Muscle layer of colon (tissue), 2 donors: Measurements from ENCODE around the gene TMCO4.

Source experiments
- H3K27ac ChIP-seq: one replicate; pipeline ENCODE4 v1.7.0; 2013; ENCODE audit warnings: low read depth, mild to moderate bottlenecking, low read length, moderate library complexity
- H3K27me3 ChIP-seq, 2 donors: one replicate each; pipeline ENCODE4 v1.7.0; 2013; ENCODE audit warnings: low read length in 2 of 2, mild to moderate bottlenecking in 2 of 2; ENCODE audit not compliant: insufficient read depth in 2 of 2, control insufficient read depth in 1 of 2
- H3K36me3 ChIP-seq: one replicate; pipeline ENCODE4 v1.7.0; 2013; ENCODE audit warnings: mild to moderate bottlenecking, low read length; ENCODE audit not compliant: insufficient read depth
- H3K4me1 ChIP-seq: one replicate; pipeline ENCODE4 v1.7.0; 2013; ENCODE audit warnings: mild to moderate bottlenecking, low read length; ENCODE audit not compliant: insufficient read depth
- H3K4me3 ChIP-seq, 2 donors: one replicate each; pipeline ENCODE4 v1.7.0; 2013; ENCODE audit warnings: low read length in 2 of 2, low read depth in 1 of 2, mild to moderate bottlenecking in 1 of 2, moderate library complexity in 1 of 2
- H3K9ac ChIP-seq: one replicate; pipeline ENCODE4 v1.7.0; 2013; ENCODE audit warnings: low read length
- H3K9me3 ChIP-seq: one replicate; pipeline ENCODE4 v1.7.0; 2013; ENCODE audit warnings: mild to moderate bottlenecking, low read length
- donor health status: abdominal sarcoma.
- donor health status: Adenocarcinoma of cecum.

Gene TMCO4

GRCh38 chr1:19773485-19773884, 26.2 kb downstream of the TMCO4 start:
- H3K4me1 ChIP-seq = no peaks in the 10 kb centered on the region
- no peak overlapping the region for H3K9ac ChIP-seq
- no peaks in the 10 kb centered on the region for H3K27me3 ChIP-seq
- H3K4me3 ChIP-seq = no peak overlapping the region
- peaks cover 6% of the 10 kb centered on the region for H3K36me3 ChIP-seq
- H3K9me3 ChIP-seq = no peaks in the 10 kb centered on the region
- no peak overlapping the region for H3K27ac ChIP-seq

GRCh38 chr1:19772053-19772452, 27.7 kb downstream of the TMCO4 start:
- H3K4me1 ChIP-seq = no peaks in the 10 kb centered on the region
- peaks cover 8% of the 10 kb centered on the region for H3K36me3 ChIP-seq
- no peak overlapping the region for H3K9ac ChIP-seq
- no peaks in the 10 kb centered on the region for H3K9me3 ChIP-seq
- no peak overlapping the region for H3K4me3 ChIP-seq
- no peaks in the 10 kb centered on the region for H3K27me3 ChIP-seq
- no peak overlapping the region for H3K27ac ChIP-seq

- Histone ChIP-seq H3K4me1 (no peaks in the 10 kb centered on the region), H3K9ac (no peak overlapping the region), H3K36me3 (peaks cover 14% of the 10 kb centered on the region), H3K9me3 (no peaks in the 10 kb centered on the region), H3K27me3 (no peaks in the 10 kb centered on the region), H3K27ac (no peak overlapping the region), H3K4me3 (no peak overlapping the region)
These were observed 28.4 kb downstream of the TMCO4 start for GRCh38 chr1:19771350-19771749.

GRCh38 chr1:19770436-19771190, 29.1 kb downstream of the TMCO4 start:
- H3K4me3 ChIP-seq = no peak overlapping the region
- H3K9me3 ChIP-seq = no peaks in the 10 kb centered on the region
- no peaks in the 10 kb centered on the region for H3K27me3 ChIP-seq
- H3K9ac ChIP-seq = no peak overlapping the region
- no peaks in the 10 kb centered on the region for H3K4me1 ChIP-seq
- H3K36me3 ChIP-seq = peaks cover 14% of the 10 kb centered on the region
- no peak overlapping the region for H3K27ac ChIP-seq

- H3K9ac ChIP-seq = no peak overlapping the region
- H3K36me3 ChIP-seq = peaks cover 14% of the 10 kb centered on the region
- no peaks in the 10 kb centered on the region for H3K4me1 ChIP-seq
- no peaks in the 10 kb centered on the region for H3K27me3 ChIP-seq
- no peaks in the 10 kb centered on the region for H3K9me3 ChIP-seq
- H3K27ac ChIP-seq = no peak overlapping the region
- no peak overlapping the region for H3K4me3 ChIP-seq
These were observed 30.3 kb downstream of the TMCO4 start for GRCh38 chr1:19769211-19769932.

- Histone ChIP-seq H3K9me3 (no peaks in the 10 kb centered on the region), H3K36me3 (peaks cover 18% of the 10 kb centered on the region), H3K4me1 (no peaks in the 10 kb centered on the region), H3K9ac (no peak overlapping the region), H3K4me3 (no peak overlapping the region), H3K27ac (no peak overlapping the region), H3K27me3 (no peaks in the 10 kb centered on the region)
These were observed 31.1 kb downstream of the TMCO4 start for GRCh38 chr1:19768353-19769210.

- H3K4me3 ChIP-seq = no peak overlapping the region
- H3K9me3 ChIP-seq = no peaks in the 10 kb centered on the region
- no peak overlapping the region for H3K27ac ChIP-seq
- no peaks in the 10 kb centered on the region for H3K4me1 ChIP-seq
- no peaks in the 10 kb centered on the region for H3K27me3 ChIP-seq
- peaks cover 14% of the 10 kb centered on the region for H3K36me3 ChIP-seq
- no peak overlapping the region for H3K9ac ChIP-seq
These were observed 34.1 kb downstream of the TMCO4 start for GRCh38 chr1:19765623-19766022.

- Histone ChIP-seq H3K9me3 (no peaks in the 10 kb centered on the region), H3K27me3 (no peaks in the 10 kb centered on the region), H3K27ac (no peak overlapping the region), H3K4me1 (no peaks in the 10 kb centered on the region), H3K4me3 (no peak overlapping the region), H3K9ac (no peak overlapping the region), H3K36me3 (peaks cover 14% of the 10 kb centered on the region)
These were observed 34.9 kb downstream of the TMCO4 start for GRCh38 chr1:19764848-19765247.

- Histone ChIP-seq H3K9ac (no peak overlapping the region), H3K27me3 (no peaks in the 10 kb centered on the region), H3K27ac (no peak overlapping the region), H3K9me3 (no peaks in the 10 kb centered on the region), H3K4me1 (no peaks in the 10 kb centered on the region), H3K4me3 (no peak overlapping the region), H3K36me3 (peaks cover 12% of the 10 kb centered on the region)
These were observed 37.4 kb downstream of the TMCO4 start for GRCh38 chr1:19762175-19762779.

- Histone ChIP-seq H3K4me3 (no peak overlapping the region), H3K9ac (no peak overlapping the region), H3K9me3 (no peaks in the 10 kb centered on the region), H3K27me3 (no peaks in the 10 kb centered on the region), H3K4me1 (peaks cover 11% of the 10 kb centered on the region), H3K36me3 (peaks cover 5% of the 10 kb centered on the region), H3K27ac (no peak overlapping the region)
These were observed 40.0 kb downstream of the TMCO4 start for GRCh38 chr1:19759740-19760089.

GRCh38 chr1:19758227-19758830, 41.4 kb downstream of the TMCO4 start:
- no peaks in the 10 kb centered on the region for H3K27me3 ChIP-seq
- H3K9me3 ChIP-seq = no peaks in the 10 kb centered on the region
- peaks cover 20% of the 10 kb centered on the region for H3K4me1 ChIP-seq
- H3K36me3 ChIP-seq = no peaks in the 10 kb centered on the region
- no peak overlapping the region for H3K9ac ChIP-seq
- no peak overlapping the region for H3K27ac ChIP-seq
- H3K4me3 ChIP-seq = no peak overlapping the region
